ENCODE data around the gene IL22RA2.

Gene IL22RA2

GRCh38 chr6:137166247-137167098 is 7.0 kb downstream of the IL22RA2 start:
- DNase-seq (ENCODE audit: low read depth): no peak

DNA sequence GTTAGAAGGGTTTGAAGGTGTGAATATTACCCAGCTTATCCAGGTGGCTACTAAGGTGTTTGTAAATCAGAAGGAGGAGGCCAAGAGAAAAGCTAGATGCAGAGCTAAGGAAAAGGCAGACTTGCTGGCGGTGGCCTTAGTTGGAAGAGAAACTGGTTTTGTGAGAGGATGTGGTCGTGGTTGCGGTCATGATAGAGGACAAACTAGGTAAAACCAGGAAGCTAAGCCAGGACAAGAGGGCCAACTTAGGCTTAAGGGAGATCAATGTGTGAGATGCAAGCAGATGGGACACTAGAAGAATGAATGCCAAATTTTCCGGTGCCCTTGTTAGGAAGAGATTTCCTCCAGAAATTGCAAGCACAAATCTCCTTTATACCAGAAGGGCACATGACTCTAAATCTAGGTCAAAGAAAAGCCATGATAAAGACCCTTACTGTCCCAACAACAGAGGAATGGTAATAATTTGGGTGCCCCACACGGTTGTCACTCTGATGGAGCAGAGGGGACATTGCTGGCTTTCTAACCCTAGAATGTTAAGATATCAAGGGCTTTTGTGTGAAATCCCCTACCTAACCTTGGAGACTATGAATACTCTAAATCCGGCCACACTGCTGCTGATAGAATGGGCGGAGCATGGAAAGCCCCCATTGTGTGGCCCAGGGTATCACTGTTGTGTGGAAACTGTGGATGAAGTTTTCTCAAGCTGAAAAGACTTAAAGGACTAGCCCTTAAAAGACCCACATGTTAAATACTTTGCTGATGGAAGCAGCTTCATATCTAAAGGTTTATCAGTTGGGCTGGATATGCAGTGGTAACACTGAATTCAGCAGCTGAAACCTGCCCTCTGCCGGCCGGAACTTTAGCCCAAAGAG is 7.8 kb downstream of the IL22RA2 start:
- no peak for DNase-seq (ENCODE audit: low read depth)

GRCh38 chr6:137163732-137164318 is 9.6 kb downstream of the IL22RA2 start:
- DNase-seq (ENCODE audit: low read depth): no peak

GRCh38 chr6:137162692-137163306 is 10.6 kb downstream of the IL22RA2 start:
- no peak for DNase-seq (ENCODE audit: low read depth)

DNA sequence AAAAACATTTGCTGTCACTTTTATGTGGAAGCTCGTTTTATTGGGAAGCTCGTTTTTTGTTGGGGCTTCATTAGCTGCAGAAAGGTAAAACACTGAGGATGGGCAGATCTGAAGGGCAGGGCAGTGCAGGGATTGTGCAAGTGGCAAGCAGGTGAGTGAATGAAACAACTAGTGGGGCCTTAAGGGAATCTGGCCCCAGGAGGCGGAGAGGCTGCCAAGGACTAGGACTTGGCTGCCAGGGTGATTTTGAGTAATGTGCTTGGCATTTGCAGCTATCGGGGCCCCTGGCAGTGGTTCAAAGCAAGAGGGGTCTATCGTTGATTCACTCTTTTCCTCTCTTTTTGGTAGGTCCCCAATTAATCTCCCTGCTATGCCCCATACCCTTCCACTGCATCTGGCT is 11.5 kb downstream of the IL22RA2 start:
- no peak for DNase-seq (ENCODE audit: low read depth)

- DNase-seq (ENCODE audit: low read depth): no peak
These were observed 12.7 kb downstream of the IL22RA2 start for GRCh38 chr6:137160763-137161162.

DNA sequence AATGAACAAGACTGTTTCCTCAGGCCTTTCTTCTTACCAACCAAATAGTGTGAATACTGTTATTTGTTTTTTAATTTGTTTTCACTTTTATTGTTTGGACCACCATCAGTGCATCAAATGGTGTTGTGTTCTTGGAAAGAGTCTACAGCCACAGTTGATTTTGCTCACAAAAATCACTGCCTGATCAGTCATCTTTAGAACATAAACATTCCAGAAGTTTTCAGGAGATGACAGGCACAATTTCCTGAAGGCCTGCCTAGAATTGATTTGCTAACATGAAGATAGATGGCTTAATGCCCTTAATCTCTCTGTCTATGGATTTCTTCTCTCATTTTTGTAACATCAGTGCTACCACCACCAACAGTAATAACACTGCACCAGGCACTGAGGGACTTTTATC is 13.5 kb downstream of the IL22RA2 start:
- no peak for DNase-seq (ENCODE audit: low read depth)

DNA sequence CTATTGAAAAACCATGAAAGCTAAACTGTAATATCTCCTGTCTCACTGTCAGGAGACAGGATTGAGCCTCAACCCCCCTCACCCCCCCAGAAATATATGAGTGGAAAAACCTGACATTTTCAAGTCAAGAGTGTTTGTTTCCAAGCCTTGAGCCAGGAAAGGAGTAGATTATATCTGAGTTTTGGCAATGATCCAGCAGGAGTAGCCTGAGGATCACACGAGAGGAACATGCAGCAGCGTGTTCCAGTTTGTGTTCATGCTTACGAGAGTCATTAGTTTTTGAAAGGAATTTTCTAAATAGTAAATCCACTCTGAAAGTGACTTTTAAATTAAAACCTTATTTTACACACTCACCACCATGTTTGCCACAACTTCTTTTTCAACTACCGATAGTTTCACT is 15.8 kb downstream of the IL22RA2 start:
- DNase-seq (ENCODE audit: low read depth): no peak

DNA sequence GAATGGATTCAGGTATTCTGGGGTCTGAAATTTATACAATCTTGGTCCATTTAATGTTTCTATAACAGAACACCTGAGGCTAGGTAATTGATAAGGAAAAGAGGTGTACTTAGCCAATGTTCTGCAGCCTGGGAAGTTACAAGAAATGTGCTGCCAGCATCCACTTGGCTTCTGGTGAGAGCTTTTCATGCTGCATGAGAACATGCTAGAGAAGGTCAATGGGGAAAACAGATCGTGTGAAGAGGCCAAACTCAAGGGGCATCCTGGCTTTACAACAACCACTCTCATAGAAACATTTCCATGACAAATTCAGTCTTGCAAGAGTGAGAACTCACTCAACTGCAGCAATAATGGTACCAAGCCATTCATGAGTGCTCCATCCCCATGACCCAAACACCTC is 16.8 kb downstream of the IL22RA2 start:
- no peak for DNase-seq (ENCODE audit: low read depth)

- no peak for DNase-seq (ENCODE audit: low read depth)
These were observed 17.6 kb downstream of the IL22RA2 start for GRCh38 chr6:137155830-137156229.

GRCh38 chr6:137150072-137150471 is 23.4 kb downstream of the IL22RA2 start:
- no peak for DNase-seq (ENCODE audit: low read depth)

GRCh38 chr6:137149035-137149393 is 24.4 kb downstream of the IL22RA2 start:
- DNase-seq (ENCODE audit: low read depth): no peak

DNA sequence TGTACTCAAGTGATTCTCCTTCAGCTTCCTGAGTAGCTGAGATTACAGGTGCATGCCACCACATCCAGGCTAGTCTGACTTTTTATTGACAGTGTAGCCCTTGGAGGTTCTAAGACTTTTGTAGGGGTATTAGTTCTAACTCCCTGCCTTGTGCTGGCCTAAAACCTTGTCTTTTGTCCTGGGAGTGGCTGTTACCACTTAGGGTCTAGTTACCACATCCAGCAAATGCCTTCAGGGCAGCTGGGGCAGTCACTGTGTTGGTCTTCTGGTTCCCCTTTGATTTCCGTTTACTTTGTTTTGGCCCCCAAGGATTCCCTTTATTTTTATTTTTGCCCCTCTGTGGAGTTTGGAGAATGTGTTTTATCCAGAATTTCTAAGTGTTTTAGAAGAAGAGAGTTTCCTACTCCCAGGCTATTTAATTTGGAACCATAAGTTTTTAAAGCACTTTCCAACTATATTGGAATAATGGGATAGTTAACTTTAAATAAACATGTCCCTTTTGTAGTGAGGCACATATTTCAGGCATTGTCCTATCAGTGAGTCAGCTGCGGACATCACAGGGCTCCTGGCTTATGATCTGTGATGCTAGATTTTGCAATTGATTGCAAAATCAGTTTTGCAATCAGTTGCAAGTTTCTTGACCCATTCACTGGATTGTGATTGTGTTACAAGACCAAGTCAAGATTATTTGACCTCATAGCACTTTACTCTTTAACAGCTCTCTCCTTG is 25.0 kb downstream of the IL22RA2 start:
- no peak for DNase-seq (ENCODE audit: low read depth)

- DNase-seq (ENCODE audit: low read depth): no peak
These were observed 26.2 kb downstream of the IL22RA2 start for GRCh38 chr6:137147195-137147594.

DNA sequence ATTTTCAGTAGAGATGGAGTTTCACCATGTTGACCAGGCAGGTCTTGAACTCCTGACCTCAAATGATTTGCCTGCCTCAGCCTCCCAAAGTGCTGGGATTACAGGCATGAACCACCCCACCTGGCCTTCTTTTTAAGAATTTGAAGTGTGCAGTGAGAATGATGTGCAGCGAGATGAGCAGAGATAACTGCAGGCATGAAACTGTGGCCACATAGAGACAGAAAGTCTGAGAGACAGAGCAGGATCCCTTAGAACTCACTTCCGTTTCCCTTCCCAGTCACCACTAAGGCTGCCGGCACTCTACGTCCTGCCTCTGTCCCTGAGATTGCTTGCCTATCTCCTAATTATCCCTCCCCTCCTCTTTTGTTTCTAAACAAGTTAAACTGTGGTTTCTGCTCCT is 27.2 kb downstream of the IL22RA2 start:
- no peak for DNase-seq (ENCODE audit: low read depth)

GRCh38 chr6:137145421-137145820 is 28.0 kb downstream of the IL22RA2 start:
- no peak for DNase-seq (ENCODE audit: low read depth)

GRCh38 chr6:137136065-137136464 is 37.4 kb downstream of the IL22RA2 start:
- no peak for DNase-seq (ENCODE audit: low read depth)

DNA sequence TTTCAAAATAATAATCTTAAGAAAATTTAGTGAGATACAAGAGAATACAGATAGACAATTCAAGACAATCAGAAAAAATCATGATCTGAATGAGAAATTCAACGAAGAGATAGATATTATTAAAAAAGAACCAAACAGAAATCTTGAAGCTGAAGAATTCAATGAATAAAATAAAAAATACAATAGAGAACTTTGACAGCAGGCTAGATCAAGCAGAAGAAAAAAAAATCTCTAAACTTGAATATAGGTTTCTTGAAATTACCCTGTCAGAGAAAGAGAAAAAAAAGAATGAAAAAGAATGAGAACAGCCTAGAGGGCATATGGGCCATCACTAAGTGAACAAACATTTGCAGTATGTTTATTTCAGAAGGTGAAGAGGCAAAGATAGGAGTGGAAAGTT is 39.0 kb downstream of the IL22RA2 start:
- DNase-seq (ENCODE audit: low read depth): no peak

DNA sequence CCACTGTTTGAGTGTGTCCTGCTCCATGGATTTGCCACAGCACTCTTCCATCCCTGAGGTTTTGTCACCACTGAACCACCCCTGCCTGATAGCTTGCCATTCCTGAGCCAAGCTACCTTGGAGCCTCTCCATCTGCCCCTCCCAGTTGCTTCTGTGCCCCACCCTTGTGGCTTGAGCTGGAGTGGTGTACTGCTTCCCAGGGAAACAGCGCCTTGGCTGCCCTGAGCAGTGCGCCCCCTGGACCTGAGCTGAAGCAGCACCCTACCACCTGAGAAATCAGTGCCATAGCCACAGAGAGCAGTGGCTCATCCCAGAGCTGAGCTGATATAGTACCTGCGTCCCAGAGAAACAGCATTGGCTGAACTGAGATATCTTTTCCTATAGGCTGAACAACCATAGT is 40.3 kb downstream of the IL22RA2 start:
- DNase-seq (ENCODE audit: low read depth): no peak

DNA sequence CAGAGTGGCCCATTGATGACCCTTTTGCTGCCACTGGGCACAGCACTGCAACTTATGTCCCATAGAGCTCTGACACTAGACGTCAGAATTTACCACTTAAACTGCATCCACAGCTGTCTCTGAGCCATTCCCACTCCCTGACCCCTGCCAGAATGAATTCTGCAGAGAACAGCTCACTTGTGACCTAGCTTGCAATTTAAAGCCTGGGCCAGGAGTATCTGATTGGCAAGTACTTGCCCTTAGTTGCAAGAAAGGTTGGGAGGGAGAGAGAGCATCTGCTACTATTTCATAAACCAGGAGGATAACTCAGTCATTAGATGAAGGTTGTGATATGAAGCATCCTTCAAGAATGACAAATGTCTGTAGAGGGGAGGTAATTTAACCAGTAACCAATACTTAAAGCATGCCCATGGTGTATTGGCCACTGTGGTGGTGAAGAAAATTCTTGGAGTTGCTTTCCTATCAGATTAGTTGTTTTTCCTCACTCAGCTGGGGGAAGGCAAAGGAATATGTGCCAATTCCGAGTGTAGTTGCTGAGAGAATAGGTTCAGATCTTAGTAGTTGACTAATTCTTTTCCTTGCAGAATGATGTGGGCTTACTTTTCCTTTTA is 46.5 kb downstream of the IL22RA2 start:
- DNase-seq (ENCODE audit: low read depth): no peak

DNA sequence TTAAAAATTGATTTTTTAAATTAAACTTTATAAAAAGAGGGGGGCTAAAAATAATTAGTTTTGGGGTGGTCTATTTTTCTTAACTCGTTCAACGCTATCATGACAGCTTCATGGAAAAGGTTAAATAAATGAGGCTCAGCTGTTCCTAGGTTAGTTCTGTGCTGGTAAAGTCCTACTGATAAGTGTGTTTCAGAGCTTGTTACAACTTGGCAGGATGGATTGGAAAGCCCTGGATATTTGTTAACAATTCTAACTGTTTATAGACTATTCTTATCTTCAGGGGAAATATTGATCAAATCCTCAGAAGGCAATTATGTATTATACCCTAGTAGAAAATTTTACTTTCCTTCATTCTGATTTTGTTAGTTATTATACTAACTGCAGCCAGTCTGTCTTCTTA is 50.4 kb downstream of the IL22RA2 start:
- DNase-seq (ENCODE audit: low read depth): no peak

Measured in stimulated activated CD8-positive, alpha-beta memory T cell treated with anti-CD3 and anti-CD28 coated beads, Interleukin-12 subunit alpha, Interleukin-12 subunit beta, amount 100 ng/mL, for 1 hour (primary cell).